ENCODE data around the gene GAN.

Gene GAN

DNA sequence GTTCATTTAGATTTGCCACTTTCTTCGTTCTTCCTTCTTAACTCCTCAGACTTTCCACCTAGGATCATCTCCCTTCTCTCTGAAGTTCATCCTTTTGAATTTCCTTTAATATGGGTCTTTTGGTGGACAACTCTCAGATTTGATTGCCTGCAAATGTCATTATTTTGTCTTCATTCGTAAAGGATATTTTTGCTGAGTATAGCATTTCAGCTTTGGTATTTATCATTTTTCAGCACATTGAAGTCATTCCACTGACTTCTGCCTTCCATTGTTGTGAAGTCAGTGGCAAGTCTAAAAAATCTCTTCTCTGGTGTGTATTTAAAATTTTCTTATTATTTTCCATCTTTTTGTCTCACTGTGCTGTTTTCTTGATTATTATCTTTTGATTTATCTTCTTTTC is 45.4 kb downstream of the GAN start:
- DNase-seq = no peak

DNA sequence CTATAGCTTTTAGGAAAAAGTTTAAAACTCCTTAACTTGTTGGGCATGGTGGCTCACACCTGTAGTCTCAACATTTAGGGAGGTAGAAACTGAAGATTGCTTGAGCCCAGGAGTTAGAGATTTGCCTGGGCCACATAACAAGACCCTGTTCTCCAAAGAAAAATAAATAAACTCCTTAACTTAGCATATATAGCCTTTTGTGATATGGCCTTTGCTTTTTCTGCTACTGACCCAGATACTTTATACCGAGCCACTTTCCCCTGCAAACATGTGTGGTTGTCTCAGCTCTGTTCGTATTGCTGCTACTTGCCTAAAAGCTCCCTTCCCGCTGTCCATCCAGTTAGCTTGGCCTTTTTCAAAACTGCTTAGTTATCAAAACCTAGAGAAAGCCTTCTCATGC is 51.0 kb downstream of the GAN start:
- DNase-seq = no peak

DNA sequence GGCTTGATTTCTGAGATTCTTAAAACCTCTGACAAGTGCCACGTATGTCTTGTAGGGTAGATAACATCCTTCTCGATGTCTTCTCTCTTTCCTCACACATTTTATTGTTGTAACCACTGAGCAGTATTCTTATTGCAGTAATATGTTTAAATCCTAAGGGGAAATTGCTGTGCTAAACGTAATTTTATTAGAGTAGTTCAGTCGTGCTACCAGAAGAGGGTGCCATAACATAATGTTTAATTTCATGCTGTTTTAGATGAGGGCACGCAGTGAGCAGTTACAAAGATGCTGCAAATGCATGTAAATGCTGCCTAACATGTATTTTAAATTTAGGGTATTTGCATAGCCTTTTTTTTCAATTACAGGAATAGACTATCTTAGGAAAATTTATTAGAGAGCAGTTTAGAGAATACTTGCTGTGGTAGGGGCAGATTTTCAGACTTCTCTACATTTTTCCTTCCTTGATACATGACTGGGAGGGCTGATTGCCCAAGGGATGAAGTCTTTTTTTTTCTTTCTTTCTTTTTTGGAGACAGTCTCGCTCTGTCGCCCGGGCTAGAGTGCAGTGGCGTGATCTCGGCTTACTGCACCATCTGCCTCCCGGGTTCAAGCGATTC is 51.7 kb downstream of the GAN start:
- peak; percentile 47 for DNase-seq

DNA sequence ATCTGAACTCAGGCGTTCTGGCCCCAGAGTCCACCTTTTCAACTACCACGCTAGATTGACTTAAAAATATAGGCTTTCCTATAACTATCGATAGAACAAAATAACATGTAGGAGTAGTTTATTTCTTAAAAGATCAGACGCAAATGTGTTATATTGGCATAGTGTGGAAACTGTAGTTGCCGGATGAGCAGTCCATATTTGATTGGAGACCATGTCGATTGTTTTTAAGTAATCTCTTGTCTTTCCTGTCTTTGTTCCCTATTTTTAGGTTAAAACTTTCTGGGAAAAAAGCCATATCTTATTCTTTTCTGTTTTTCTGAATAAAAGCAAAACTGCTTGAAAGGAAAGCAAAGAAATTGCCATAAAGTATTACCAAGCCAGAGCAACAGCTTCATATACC is 53.1 kb downstream of the GAN start:
- DNase-seq = no peak

DNA sequence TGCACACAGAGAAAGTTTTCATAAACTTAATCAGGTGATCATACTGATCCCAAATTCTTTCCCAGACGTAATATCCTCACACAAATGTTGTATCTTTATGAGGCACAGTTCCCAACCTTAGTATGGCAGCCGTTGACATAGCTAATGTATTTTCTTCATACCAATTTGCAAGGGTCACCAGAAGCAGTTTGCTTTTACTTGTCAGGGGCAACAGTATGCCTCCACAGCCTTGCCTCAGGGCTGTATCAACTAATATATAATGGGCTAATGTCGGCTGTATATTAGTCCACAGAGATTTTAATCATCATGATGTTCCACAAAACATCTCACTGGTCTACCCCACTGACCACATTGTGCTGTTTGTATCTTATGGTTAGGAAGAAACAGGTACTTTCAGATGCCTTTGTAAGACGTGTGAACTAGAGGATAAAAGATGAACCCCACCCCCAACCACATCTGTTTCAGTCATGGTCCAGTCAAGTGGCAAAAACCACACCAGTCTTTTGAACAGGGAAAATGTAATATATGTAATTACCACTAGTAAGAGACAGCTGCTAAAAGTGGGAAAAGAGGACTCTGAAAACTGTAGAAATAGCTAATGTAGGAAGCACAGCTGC is 55.2 kb downstream of the GAN start:
- DNase-seq = no peak

DNA sequence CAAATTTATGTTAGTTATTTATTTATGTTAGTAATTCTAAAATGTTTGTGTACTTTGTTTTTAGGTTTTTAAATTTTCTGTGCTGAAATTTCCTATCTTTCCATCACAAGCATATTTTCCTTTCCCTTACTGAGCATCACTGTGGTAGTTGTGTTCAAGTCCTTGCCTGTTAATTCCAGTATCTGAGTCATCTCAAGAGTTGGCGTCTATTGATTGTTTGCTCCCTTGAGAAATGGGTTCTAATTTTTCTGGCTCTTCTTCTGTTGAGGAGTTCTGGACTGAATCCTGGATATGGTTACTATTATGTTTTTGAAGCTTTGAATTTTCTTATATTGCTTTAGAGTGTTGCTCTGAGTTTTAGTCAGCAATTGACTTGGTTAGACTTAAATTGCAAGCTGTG is 56.3 kb downstream of the GAN start:
- DNase-seq = no peak

DNA sequence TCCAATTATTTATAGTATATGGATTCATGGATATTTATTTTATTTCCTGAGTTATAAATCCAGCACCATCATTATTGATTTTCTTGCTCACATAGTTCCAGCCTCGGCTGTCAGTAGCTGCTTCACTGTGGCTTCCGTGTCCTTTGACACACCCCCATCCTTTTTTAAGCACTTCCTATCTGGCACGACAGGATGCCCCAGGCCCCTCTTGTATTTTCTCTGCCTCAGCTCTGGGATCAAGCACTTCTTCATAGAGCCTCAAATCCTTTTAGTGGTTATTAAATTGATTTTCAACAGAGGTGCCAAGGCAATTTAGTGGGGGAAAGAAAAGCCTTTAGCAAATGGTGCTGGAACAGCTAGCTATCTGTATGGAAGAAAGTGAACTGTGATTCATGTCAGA is 59.8 kb downstream of the GAN start:
- no peak for DNase-seq

DNA sequence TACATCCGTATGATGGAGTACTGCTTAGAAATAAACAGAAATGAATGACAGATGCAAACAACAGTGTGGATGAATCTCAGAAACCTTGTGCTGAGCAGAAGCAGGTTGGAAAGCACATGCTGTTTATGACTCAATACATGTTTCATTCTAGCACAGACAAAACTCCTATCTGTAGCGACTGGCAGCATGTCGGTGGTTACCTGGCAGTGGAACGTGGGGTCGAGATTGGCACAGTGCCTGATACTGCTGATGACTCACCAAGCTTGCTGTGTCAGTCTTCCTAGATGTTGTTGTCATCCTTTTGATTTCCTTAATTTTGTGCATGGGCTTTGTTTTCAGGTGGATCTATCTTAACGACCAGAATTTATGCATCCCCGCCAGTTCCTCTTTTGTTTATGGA is 62.1 kb downstream of the GAN start:
- no peak for DNase-seq

DNA sequence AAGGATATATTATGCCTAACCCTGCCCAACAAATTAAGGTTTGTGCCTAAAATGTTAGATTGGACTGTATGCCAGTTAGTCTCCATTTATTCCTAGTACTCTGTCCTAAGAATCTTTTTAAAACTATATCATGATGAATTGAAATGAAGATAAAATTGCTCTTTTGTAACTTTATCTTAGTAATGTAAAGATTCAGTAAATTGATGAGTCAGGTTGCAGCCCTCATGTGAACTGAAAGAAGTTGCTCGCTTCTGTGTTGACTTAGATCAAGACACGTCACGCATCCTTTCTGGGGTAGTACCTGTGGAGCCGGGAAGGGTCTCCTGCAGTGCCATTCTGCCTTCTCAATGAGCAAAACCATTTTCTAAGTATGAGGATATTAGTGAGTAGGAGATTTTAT is 63.3 kb downstream of the GAN start:
- DNase-seq = no peak

DNA sequence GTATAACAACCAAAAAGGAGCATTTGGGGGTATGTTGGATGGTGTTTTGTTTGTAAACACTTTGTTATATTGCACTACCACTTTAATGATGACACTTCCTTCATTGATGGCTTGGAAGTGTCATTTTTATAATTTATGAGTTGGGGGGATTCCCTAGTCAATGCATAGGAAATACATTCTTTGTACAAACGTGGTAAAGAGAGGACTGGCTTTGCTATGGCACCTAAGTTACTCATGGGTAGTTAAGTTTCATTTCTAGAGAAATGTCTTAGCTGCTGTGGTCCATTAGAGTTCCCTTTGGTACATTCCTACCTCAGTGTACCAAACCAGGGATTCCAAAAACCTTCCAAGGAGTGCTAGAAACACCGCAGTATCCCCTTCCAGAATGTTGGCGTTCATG is 66.2 kb downstream of the GAN start:
- DNase-seq = no peak

DNA sequence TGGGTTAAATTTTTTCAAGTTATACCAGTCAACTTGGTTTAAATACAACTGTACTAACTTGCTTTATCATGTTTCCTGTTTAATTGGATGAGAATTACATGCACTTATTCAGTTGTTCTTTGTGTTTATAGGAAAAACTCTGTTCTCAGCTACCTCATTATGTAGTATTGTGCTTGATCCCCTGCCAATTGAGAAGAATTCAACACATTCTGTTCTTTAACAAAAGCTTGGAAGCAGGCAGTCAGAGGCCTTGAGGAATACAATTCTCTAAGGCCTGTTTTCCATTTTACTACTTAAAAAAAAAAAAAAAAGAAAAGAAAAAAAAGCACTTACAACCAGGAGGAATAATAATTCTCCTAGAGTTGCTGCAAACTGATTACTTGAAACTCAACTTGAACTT is 69.2 kb downstream of the GAN start:
- no peak for DNase-seq

DNA sequence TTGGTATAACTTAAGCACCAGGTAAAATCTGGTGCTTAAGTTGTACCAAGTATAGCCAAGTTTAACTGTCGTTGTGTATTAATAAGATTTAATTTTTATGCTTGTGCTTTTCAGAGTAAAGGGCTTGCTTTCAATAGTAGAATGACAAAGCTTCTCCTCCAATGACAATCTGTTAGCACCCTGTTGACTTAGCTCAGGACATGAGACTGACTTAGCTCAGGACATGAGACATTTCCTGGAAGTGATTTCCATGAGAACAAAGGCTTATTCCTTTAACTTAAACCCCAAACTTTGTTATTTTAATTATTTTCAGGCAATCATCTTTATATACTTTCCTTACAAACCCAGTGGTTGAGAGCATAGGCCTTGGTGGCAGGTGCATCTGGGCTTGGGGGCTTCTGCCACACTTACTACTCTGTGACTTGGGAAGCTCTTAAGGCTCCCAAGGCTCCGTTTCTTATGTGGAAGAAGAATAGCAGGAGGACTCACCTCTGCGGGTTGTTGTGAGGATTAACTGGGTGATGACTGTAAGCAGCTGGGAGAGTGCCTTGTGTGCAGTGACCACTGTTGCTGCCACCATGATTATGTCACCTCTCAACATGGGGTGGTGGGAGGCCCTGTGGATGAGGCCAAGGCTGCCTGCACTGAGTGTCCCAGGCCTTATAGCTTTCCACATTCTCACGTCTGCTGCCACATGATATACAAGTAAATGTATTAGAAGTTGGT is 70.4 kb downstream of the GAN start:
- DNase-seq = no peak

DNA sequence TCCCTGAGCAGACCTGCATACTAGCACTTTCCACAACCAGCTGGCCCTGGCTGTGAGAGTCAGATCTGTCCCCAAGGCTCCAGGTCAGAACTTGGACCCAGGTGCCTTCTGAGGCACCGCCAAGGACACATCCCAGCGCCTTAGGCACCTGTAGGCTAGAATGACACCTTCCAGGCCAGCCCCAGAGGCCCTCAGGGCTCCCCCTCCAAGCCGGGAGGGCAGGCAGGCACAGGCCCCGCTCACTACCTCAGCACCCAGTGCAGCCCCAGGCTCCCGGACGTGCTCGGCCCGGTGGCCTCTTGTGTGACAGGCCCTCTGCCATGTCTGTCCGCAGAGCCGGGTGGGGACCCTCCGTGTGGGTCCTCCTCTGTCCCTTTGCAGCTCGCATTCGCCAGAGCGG is 73.6 kb downstream of the GAN start:
- DNase-seq = no peak

DNA sequence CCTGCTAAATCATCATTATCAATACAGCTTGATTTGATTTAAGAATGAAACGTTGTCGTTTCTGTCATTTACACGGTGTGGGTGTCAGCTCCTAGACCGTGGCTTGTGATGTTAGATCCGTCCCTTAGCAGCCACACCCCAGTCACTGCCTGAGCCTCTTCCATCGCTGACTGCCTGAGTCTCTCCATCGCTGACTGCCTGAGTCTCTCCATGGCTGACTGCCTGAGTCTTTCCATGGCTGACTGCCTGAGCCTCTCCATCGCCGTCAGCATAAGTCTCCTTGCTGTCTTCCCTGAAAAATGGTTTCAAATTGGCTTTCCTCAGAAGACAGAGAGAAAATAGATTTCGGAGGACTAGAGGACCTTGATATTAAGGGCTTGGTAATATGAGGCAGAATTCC is 76.1 kb downstream of the GAN start:
- DNase-seq = no peak

DNA sequence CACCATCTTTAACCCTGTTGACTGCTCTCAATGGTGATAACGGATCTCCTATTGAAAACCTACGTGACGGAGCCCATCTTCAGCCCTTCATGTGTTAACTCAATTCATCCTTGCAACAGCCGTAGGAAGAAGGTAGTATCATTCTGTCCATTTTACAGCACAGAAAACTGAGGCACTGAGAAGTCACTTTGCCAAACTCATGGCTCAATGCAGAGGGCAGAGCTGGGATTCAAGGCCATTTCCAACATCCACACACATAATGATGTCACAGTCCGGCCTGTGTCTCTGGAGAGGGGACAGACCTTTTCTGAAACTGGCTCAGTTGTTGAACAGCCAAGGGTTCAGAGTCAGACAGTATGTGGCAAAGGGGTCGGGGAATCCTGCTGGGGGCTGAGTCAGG is 77.2 kb downstream of the GAN start:
- no peak for DNase-seq

DNA sequence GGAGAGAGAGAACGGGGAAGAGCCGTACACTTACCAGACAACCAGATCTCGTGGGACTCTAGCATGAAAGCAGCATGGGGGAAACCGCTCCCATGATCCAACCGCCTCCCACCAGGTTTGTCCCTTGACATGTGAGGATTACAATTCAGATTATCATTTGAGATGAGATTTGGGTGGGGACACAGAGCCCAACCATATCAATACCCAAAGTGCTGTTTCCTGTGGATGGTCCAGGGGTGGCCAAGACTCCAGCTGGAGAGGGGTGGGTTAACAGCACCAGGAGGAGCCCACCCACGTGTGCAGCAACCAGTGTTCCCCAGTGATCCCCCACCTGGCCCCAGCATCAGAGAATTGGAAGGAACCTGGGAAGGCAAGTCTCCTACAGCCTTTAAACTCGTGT is 79.7 kb downstream of the GAN start:
- DNase-seq = no peak

DNA sequence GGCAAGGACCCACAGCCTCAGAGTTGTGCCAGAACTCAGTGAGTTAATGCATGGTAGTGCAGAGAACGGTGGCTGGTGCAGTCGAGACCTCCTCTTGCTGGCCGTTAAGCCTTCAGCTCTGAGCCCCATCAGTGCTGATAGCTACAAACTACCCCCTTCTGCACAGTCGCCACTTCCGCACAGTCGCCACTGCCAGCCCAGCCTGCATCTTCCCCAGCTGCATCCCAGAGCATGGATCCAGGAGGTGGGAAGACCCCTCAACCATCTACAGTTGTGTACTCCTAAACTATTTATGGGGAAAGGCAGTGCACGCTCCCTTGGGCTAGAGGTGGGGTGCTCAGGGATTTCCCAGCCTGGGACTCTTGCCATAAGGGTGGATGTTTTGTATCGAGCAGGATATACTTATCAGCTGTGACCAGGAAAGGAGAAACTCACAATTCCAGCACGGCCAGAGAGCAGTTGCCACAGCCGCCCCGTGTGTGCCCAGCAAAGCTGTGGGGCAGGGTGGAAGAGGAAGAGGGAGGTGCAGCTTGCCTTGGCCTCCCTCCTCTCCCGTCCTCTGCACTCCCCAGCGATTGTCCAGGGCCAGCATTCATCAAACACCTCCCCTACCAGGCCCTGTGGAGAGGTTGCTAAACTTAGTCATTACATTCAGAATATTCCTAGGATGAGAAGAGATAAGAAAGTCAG is 80.3 kb downstream of the GAN start:
- DNase-seq = no peak

DNA sequence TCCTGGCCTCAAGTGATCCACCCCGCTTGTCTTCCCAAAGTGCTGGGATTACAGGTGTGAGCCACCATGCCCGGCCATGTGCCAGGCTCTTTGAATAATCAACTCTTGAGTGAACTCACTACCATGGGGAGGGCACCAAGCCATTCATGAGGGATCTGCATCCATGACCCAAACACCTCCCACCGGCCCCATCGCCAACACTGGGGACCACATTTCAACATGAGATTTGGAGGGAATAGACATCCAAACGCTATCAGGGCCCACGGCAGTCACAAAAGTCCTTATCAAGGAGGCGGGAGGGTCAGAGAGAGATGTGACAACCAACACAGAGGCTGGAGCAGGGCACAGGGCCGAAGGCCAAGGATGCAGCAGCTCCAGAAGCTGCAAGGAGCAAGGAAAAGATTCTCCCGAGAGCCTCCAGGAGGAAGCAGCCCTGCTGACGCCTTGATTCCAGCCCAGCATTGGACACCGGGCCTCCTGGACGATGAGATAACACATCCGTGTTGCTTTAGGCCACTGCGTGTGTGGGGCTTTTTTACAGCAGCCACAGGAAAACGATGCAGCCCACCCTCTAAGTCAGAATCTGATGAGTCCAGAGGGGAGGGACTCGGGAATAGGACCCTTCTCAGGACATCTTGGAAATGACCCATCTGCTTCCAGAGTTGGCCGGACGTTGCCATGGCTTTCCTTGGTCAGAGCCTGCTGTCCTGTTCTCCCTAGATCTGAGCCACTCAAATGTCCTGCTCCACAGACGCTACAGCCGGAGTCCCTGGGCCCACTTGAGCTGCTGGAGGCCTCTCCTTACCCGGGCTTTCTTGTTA is 82.5 kb downstream of the GAN start:
- DNase-seq = no peak

DNA sequence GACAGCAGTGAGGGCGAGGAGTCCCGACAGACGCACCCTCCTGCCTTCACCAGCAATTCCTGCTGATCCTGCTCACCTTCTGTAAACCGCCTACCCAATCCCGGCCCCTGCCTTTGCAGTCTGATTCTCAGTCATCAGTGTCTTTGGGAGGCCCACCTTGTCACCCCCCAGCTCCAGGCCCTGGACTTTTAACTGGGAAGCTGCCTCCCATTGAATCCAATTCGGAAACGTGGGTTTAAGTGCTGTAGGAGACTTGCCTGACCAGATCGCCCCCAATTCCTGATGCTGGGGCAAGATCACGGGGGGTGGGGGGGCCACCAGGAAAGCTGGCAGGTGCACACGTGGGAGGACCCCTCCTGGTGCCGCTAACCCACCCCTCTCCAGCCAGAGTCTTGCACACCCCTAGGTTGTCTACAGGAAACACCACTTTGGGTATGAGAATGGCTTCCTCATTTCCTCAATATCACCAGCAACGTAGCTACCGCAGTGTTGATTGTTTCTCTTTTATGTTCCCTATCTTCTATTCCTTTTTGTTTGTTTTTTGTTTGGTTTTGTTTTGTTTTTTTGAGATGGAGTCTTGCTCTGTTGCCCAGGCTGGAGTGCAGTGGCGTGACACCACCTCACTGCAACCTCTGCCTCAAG is 83.2 kb downstream of the GAN start:
- no peak for DNase-seq

DNA sequence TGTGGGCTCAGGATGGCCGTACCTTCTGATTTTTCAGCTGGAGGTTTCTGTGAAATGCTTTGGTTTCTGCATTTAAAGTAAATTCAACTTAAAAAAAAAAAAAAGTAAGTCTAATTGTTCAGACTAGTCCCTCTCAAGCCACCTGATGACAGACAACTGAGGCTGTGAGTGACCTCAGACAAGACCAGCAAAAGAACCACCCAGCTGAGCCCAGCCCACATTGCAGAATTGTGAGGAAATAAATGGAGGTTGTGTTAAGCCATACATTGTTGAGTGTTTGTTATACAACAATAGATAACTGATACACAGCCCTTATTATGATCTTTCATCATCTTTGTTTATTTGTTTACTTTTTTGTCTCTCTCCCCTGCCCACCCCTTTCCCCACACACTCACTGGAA is 85.1 kb downstream of the GAN start:
- no peak for DNase-seq

DNA sequence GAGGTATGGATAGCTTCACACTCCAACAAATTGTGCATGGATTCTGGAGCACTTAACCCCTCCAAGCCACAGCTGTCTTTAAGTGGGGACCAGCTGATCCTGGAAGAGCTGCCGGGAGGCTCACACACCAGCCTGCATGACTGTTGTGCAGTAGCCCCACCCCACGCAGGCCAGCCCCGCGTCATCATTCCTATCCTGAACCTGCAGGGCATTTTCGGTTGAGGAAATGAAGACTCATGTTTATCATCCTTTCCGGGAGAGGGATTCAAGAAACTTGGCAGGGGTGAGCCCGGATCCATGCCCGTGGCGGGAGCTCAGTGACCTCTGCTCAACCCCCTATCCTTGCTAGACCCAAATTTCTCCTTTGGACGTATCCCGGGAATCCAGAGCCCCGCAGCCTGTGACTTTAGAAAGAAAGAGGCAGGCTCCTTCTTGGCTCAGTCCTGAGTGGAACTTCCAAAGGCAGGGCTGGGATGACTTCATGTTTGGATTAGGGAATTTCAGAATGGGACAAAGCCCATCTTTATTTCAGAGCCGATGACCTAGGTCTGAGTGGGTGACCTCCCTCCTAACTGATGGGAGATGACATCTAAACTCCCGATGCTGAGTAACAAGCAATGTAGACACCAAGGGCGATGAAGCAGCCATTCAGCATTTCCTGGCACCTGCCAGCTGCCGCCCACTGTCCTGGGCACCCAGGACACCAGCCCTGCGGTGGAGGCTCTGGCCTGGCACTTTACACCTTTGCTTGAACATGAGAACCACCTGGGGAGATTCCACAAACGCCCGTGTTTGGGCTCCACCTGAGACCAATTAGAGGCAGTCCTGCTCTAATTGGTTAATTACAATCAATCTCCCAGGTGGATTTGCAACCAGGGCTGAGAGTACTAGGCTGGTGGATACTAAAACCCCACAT is 86.5 kb downstream of the GAN start:
- DNase-seq = no peak

DNA sequence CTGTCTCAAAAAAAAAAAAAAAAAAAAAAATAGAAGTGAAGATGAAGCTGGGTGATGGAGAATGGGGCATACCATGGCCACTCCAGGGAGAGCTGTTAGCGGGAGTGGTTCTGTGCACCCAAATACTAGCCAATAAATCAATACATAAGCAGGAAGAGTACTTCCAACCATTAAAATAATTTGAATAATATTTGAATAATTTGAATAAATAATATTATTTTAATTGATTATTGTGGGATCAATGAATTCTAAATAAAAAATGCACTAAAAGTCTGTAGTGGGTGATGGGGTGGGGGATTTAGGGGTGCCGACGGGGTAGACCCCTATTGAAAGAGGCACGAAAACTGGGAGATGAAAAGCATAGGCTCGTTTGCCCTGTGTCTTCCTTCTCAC is 88.4 kb downstream of the GAN start:
- no peak for DNase-seq
